UCSD-AML1 (cell line): Measurements from ENCODE around the gene RAB10.
A peak's percentile ranks its signal among the peaks of the same experiment; 100 is the strongest.
"Not testable (repeated sequence)": the region's sequence is repeated elsewhere in the genome, so short reads cannot be mapped to it uniquely, and the experiment has no call there.

Experiments used
- DNase-seq: peaks from one replicate; lab custom pipeline; 2025; ENCODE audit not compliant: unreplicated experiment; lab: John Stamatoyannopoulos, UW

The RAB10 gene

GRCh38 chr2:26144953-26145680 is 111.2 kb downstream of the RAB10 start:
- DNase-seq: peak; percentile 60

GRCh38 chr2:26148501-26148900 is 114.6 kb downstream of the RAB10 start:
- DNase-seq: no peak

GRCh38 chr2:26150243-26150642 is 116.4 kb downstream of the RAB10 start:
- no peak for DNase-seq

GRCh38 chr2:26157580-26157979 is 123.7 kb downstream of the RAB10 start:
- DNase-seq: no peak

- no peak for DNase-seq
Measured at GRCh38 chr2:26161926-26162325, 128.0 kb downstream of the RAB10 start.

- no peak for DNase-seq
Measured at GRCh38 chr2:26162963-26163362, 129.1 kb downstream of the RAB10 start.

GRCh38 chr2:26164231-26164630 is 130.3 kb downstream of the RAB10 start:
- no peak for DNase-seq

- DNase-seq: no peak
Measured at GRCh38 chr2:26164641-26165211, 130.8 kb downstream of the RAB10 start.

GRCh38 chr2:26165403-26165802 is 131.5 kb downstream of the RAB10 start:
- DNase-seq: no peak

- DNase-seq: not testable (repeated sequence)
Measured at GRCh38 chr2:26166541-26166940, 132.7 kb downstream of the RAB10 start.

- no peak for DNase-seq
Measured at GRCh38 chr2:26168785-26169184, 134.9 kb downstream of the RAB10 start.

GRCh38 chr2:26169226-26169625 is 135.3 kb downstream of the RAB10 start:
- no peak for DNase-seq

GRCh38 chr2:26169681-26170414 is 136.0 kb downstream of the RAB10 start:
- DNase-seq: no peak

GRCh38 chr2:26170795-26171194 is 136.9 kb downstream of the RAB10 start:
- no peak for DNase-seq

GRCh38 chr2:26172189-26172870 is 138.4 kb downstream of the RAB10 start:
- no peak for DNase-seq

- no peak for DNase-seq
Measured at GRCh38 chr2:26172871-26173775, 139.2 kb downstream of the RAB10 start, which contains the start of gene GAREM2. GAREM2 (plus strand) TSS chr2:26173088; CDS start chr2:26173221, 133 bp downstream.

GRCh38 chr2:26173776-26174482 is 140.0 kb downstream of the RAB10 start:
- no peak for DNase-seq

GRCh38 chr2:26174691-26175465 is 141.0 kb downstream of the RAB10 start:
- DNase-seq: no peak
